Mucosa of stomach (tissue), 1 donor: ENCODE results near the gene AAGAB.

Experiments
- H3K27me3 ChIP-seq: one replicate; pipeline ENCODE4 v1.7.0; 2013; ENCODE audit warnings: mild to moderate bottlenecking, low read length; ENCODE audit not compliant: control insufficient read depth, insufficient read depth
- H3K36me3 ChIP-seq: one replicate; pipeline ENCODE4 v1.7.0; 2013; ENCODE audit warnings: low read length; ENCODE audit not compliant: control insufficient read depth, insufficient read depth
- H3K4me1 ChIP-seq: one replicate; pipeline ENCODE4 v1.7.0; 2013; ENCODE audit warnings: mild to moderate bottlenecking, low read length; ENCODE audit not compliant: control insufficient read depth, insufficient read depth
- H3K4me3 ChIP-seq: one replicate; pipeline ENCODE4 v1.7.0; 2013; ENCODE audit warnings: low read length
- H3K9ac ChIP-seq: one replicate; pipeline ENCODE4 v1.7.0; 2013; ENCODE audit warnings: mild to moderate bottlenecking, low read length, moderate library complexity
- H3K9me3 ChIP-seq: one replicate; pipeline ENCODE4 v1.7.0; 2013; ENCODE audit warnings: mild to moderate bottlenecking, low read length, moderate library complexity; ENCODE audit not compliant: control insufficient read depth
- donor health status: Pancreatic carcinoma.

Gene AAGAB

GRCh38 chr15:67180514-67181191 is 73.8 kb downstream of the AAGAB start:
- Histone ChIP-seq H3K4me1 (peaks cover 23% of the 10 kb centered on the region), H3K9ac (no peak overlapping the region), H3K27me3 (no peaks in the 10 kb centered on the region), H3K9me3 (no peaks in the 10 kb centered on the region), H3K36me3 (peaks cover 22% of the 10 kb centered on the region), H3K4me3 (no peak overlapping the region)

- Histone ChIP-seq H3K27me3 (no peaks in the 10 kb centered on the region), H3K9me3 (no peaks in the 10 kb centered on the region), H3K36me3 (peaks cover 17% of the 10 kb centered on the region), H3K4me3 (no peak overlapping the region), H3K9ac (no peak overlapping the region), H3K4me1 (peaks cover 29% of the 10 kb centered on the region)
Measured at GRCh38 chr15:67180035-67180434, 74.4 kb downstream of the AAGAB start.

GRCh38 chr15:67179411-67179995 is 75.0 kb downstream of the AAGAB start:
- H3K36me3 ChIP-seq = peaks cover 11% of the 10 kb centered on the region
- peaks cover 35% of the 10 kb centered on the region for H3K4me1 ChIP-seq
- no peak overlapping the region for H3K9ac ChIP-seq
- H3K9me3 ChIP-seq = no peaks in the 10 kb centered on the region
- H3K4me3 ChIP-seq = no peak overlapping the region
- no peaks in the 10 kb centered on the region for H3K27me3 ChIP-seq

- H3K4me1 ChIP-seq = peaks cover 37% of the 10 kb centered on the region
- H3K36me3 ChIP-seq = peaks cover 7% of the 10 kb centered on the region
- no peak overlapping the region for H3K9ac ChIP-seq
- H3K27me3 ChIP-seq = no peaks in the 10 kb centered on the region
- H3K9me3 ChIP-seq = no peaks in the 10 kb centered on the region
- no peak overlapping the region for H3K4me3 ChIP-seq
Measured at GRCh38 chr15:67178569-67179210, 75.8 kb downstream of the AAGAB start.

GRCh38 chr15:67177752-67178151 is 76.7 kb downstream of the AAGAB start:
- no peak overlapping the region for H3K9ac ChIP-seq
- H3K4me3 ChIP-seq = no peak overlapping the region
- H3K27me3 ChIP-seq = no peaks in the 10 kb centered on the region
- peaks cover 37% of the 10 kb centered on the region for H3K4me1 ChIP-seq
- H3K9me3 ChIP-seq = no peaks in the 10 kb centered on the region
- peaks cover 7% of the 10 kb centered on the region for H3K36me3 ChIP-seq

- H3K27me3 ChIP-seq = no peaks in the 10 kb centered on the region
- peaks cover 37% of the 10 kb centered on the region for H3K4me1 ChIP-seq
- peaks cover 7% of the 10 kb centered on the region for H3K36me3 ChIP-seq
- no peak overlapping the region for H3K9ac ChIP-seq
- H3K4me3 ChIP-seq = no peak overlapping the region
- H3K9me3 ChIP-seq = no peaks in the 10 kb centered on the region
Measured at GRCh38 chr15:67176195-67176971, 78.1 kb downstream of the AAGAB start.

GRCh38 chr15:67175643-67176071 is 78.8 kb downstream of the AAGAB start:
- Histone ChIP-seq H3K4me3 (no peak overlapping the region), H3K36me3 (peaks cover 7% of the 10 kb centered on the region), H3K4me1 (peaks cover 37% of the 10 kb centered on the region), H3K9ac (no peak overlapping the region), H3K9me3 (no peaks in the 10 kb centered on the region), H3K27me3 (no peaks in the 10 kb centered on the region)

GRCh38 chr15:67174864-67175573 is 79.4 kb downstream of the AAGAB start:
- Histone ChIP-seq H3K4me3 (no peak overlapping the region), H3K36me3 (peaks cover 7% of the 10 kb centered on the region), H3K4me1 (peaks cover 37% of the 10 kb centered on the region), H3K9me3 (no peaks in the 10 kb centered on the region), H3K27me3 (no peaks in the 10 kb centered on the region), H3K9ac (no peak overlapping the region)

- Histone ChIP-seq H3K4me3 (no peak overlapping the region), H3K4me1 (peaks cover 37% of the 10 kb centered on the region), H3K9me3 (no peaks in the 10 kb centered on the region), H3K27me3 (no peaks in the 10 kb centered on the region), H3K9ac (no peak overlapping the region), H3K36me3 (peaks cover 2% of the 10 kb centered on the region)
Measured at GRCh38 chr15:67174446-67174845, 80.0 kb downstream of the AAGAB start.

GRCh38 chr15:67173786-67174185 is 80.7 kb downstream of the AAGAB start:
- Histone ChIP-seq H3K9ac (no peak overlapping the region), H3K27me3 (no peaks in the 10 kb centered on the region), H3K9me3 (no peaks in the 10 kb centered on the region), H3K36me3 (no peaks in the 10 kb centered on the region), H3K4me1 (peaks cover 37% of the 10 kb centered on the region), H3K4me3 (no peak overlapping the region)

GRCh38 chr15:67173005-67173404 is 81.5 kb downstream of the AAGAB start:
- Histone ChIP-seq H3K4me3 (no peak overlapping the region), H3K36me3 (no peaks in the 10 kb centered on the region), H3K4me1 (peaks cover 33% of the 10 kb centered on the region), H3K9ac (no peak overlapping the region), H3K27me3 (no peaks in the 10 kb centered on the region), H3K9me3 (no peaks in the 10 kb centered on the region)
